Measurements from ENCODE around the gene MTMR2.
A peak's percentile ranks its signal among the peaks of the same experiment; 100 is the strongest.

The MTMR2 gene

DNA sequence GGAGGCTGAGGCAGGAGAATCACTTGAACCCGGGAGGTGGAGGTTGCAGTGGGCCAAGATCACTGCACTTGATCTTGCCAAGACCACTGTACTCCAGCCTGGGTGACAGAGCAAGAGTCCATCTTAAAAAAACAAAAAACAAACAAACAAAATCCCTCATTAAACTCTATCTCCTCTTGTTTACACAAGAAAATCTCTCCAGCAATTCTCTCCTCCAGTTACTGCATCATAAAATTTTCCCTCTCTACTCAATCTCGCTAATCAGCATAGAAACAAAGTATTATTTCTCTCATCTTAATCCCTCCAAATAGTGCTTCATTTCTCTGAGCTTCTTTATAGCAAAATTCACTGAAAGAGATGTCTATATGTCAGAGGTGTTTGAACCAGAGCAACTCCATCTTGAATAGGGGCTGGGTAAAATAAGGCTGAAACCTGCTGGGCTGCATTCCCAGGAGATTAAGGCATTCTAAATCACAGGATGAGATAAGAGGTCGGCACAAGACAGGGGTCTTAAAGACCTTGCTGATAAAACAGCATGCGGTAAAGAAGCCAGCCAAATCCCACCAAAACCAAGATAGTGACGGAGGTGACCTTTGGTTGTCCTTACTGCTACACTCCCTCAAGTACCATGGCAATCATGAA, 19.8 kb downstream of the MTMR2 start:
- POLR2A ChIA-PET = no interaction called here
- 100% methylated on average over 2 of the region's 5 CpGs for WGBS (ENCODE audit: insufficient coverage)
- no peak for DNase-seq
- Histone ChIP-seq H3K27me3 (replicated peaks in 2 of 5; ENCODE audit: control insufficient read depth in 4 of 5, insufficient read depth in 5 of 5, low read length in 4 of 5) (no peaks in the 10 kb centered on the region), H3K4me1 (ENCODE audit: control extremely low read depth in 1 of 4, control insufficient read depth in 4 of 4, insufficient read depth in 4 of 4, low read length in 3 of 4) (no peaks in the 10 kb centered on the region), H3K4me3 (ENCODE audit: control insufficient read depth in 1 of 7, extremely low read depth in 1 of 7, insufficient read depth in 4 of 7, low read depth in 2 of 7, low read length in 6 of 7) (no peak overlapping the region), H3K36me3 (ENCODE audit: control insufficient read depth in 4 of 4, insufficient read depth in 4 of 4, low read length in 3 of 4) (no peaks in the 10 kb centered on the region), H3K9me3 (ENCODE audit: control extremely low read depth in 1 of 5, control insufficient read depth in 4 of 5, insufficient read depth in 2 of 5, low read depth in 1 of 5, low read length in 4 of 5) (no peaks in the 10 kb centered on the region), H3K27ac (ENCODE audit: insufficient read depth in 1 of 2, low read depth in 1 of 2, low read length in 2 of 2, poor library complexity in 1 of 2, severe bottlenecking in 2 of 2) (no peak overlapping the region)
- CTCF ChIA-PET = interaction anchor here (1.2 kb wide), 1 partner anchor 49 kb away, joined by 3 read pairs; no protein-coding TSS in a partner anchor

- no peaks in the 10 kb centered on the region for H3K9me3 ChIP-seq (ENCODE audit: control extremely low read depth in 1 of 5, control insufficient read depth in 4 of 5, insufficient read depth in 2 of 5, low read depth in 1 of 5, low read length in 4 of 5)
- no peaks in the 10 kb centered on the region for H3K36me3 ChIP-seq (ENCODE audit: control insufficient read depth in 4 of 4, insufficient read depth in 4 of 4, low read length in 3 of 4)
- no peak for DNase-seq
- POLR2A ChIA-PET = no interaction called here
- no peak overlapping the region for H3K4me3 ChIP-seq (ENCODE audit: control insufficient read depth in 1 of 7, extremely low read depth in 1 of 7, insufficient read depth in 4 of 7, low read depth in 2 of 7, low read length in 6 of 7)
- no peak overlapping the region for H3K27ac ChIP-seq (ENCODE audit: insufficient read depth in 1 of 2, low read depth in 1 of 2, low read length in 2 of 2, poor library complexity in 1 of 2, severe bottlenecking in 2 of 2)
- WGBS (ENCODE audit: insufficient coverage) = 50% methylated on average over 2 of the region's 2 CpGs
- H3K4me1 ChIP-seq (ENCODE audit: control extremely low read depth in 1 of 4, control insufficient read depth in 4 of 4, insufficient read depth in 4 of 4, low read length in 3 of 4) = peaks cover 0 to 3% (median 0%) of the 10 kb centered on the region in 4 experiments
- CTCF ChIA-PET = no interaction called here
- no peaks in the 10 kb centered on the region for H3K27me3 ChIP-seq (replicated peaks in 2 of 5; ENCODE audit: control insufficient read depth in 4 of 5, insufficient read depth in 5 of 5, low read length in 4 of 5)
Observed at GRCh38 chr11:95898782-95899181, 25.1 kb downstream of the MTMR2 start.

- Histone ChIP-seq H3K36me3 (ENCODE audit: control insufficient read depth in 4 of 4, insufficient read depth in 4 of 4, low read length in 3 of 4) (no peaks in the 10 kb centered on the region), H3K4me3 (ENCODE audit: control insufficient read depth in 1 of 7, extremely low read depth in 1 of 7, insufficient read depth in 4 of 7, low read depth in 2 of 7, low read length in 6 of 7) (no peak overlapping the region), H3K4me1 (ENCODE audit: control extremely low read depth in 1 of 4, control insufficient read depth in 4 of 4, insufficient read depth in 4 of 4, low read length in 3 of 4) (peaks cover 0 to 3% (median 0%) of the 10 kb centered on the region in 4 experiments), H3K27ac (ENCODE audit: insufficient read depth in 1 of 2, low read depth in 1 of 2, low read length in 2 of 2, poor library complexity in 1 of 2, severe bottlenecking in 2 of 2) (no peak overlapping the region), H3K27me3 (replicated peaks in 2 of 5; ENCODE audit: control insufficient read depth in 4 of 5, insufficient read depth in 5 of 5, low read length in 4 of 5) (no peaks in the 10 kb centered on the region), H3K9me3 (ENCODE audit: control extremely low read depth in 1 of 5, control insufficient read depth in 4 of 5, insufficient read depth in 2 of 5, low read depth in 1 of 5, low read length in 4 of 5) (no peaks in the 10 kb centered on the region)
- POLR2A ChIA-PET = no interaction called here
- DNase-seq = no peak
- CTCF ChIA-PET = interaction anchor here (1.1 to 1.4 kb wide), 2 partner anchors 11 to 130 kb away, joined by 3 to 4 read pairs; no protein-coding TSS in a partner anchor
- 98% methylated on average over 7 of the region's 7 CpGs for WGBS (ENCODE audit: insufficient coverage)
Observed at GRCh38 chr11:95897731-95898130, 26.2 kb downstream of the MTMR2 start.

GRCh38 chr11:95895815-95896214, 28.1 kb downstream of the MTMR2 start:
- H3K4me3 ChIP-seq (ENCODE audit: control insufficient read depth in 1 of 7, extremely low read depth in 1 of 7, insufficient read depth in 4 of 7, low read depth in 2 of 7, low read length in 6 of 7) = no peak overlapping the region
- ChIA-PET CTCF (no interaction called here), POLR2A (no interaction called here)
- no peaks in the 10 kb centered on the region for H3K9me3 ChIP-seq (ENCODE audit: control extremely low read depth in 1 of 5, control insufficient read depth in 4 of 5, insufficient read depth in 2 of 5, low read depth in 1 of 5, low read length in 4 of 5)
- no peak overlapping the region for H3K27ac ChIP-seq (ENCODE audit: insufficient read depth in 1 of 2, low read depth in 1 of 2, low read length in 2 of 2, poor library complexity in 1 of 2, severe bottlenecking in 2 of 2)
- H3K4me1 ChIP-seq (ENCODE audit: control extremely low read depth in 1 of 4, control insufficient read depth in 4 of 4, insufficient read depth in 4 of 4, low read length in 3 of 4) = peaks cover 0 to 5% (median 1%) of the 10 kb centered on the region in 4 experiments
- DNase-seq = peak; percentile 15 to 66 (median 55)
- no peaks in the 10 kb centered on the region for H3K27me3 ChIP-seq (replicated peaks in 2 of 5; ENCODE audit: control insufficient read depth in 4 of 5, insufficient read depth in 5 of 5, low read length in 4 of 5)
- H3K36me3 ChIP-seq (ENCODE audit: control insufficient read depth in 4 of 4, insufficient read depth in 4 of 4, low read length in 3 of 4) = no peaks in the 10 kb centered on the region

DNA sequence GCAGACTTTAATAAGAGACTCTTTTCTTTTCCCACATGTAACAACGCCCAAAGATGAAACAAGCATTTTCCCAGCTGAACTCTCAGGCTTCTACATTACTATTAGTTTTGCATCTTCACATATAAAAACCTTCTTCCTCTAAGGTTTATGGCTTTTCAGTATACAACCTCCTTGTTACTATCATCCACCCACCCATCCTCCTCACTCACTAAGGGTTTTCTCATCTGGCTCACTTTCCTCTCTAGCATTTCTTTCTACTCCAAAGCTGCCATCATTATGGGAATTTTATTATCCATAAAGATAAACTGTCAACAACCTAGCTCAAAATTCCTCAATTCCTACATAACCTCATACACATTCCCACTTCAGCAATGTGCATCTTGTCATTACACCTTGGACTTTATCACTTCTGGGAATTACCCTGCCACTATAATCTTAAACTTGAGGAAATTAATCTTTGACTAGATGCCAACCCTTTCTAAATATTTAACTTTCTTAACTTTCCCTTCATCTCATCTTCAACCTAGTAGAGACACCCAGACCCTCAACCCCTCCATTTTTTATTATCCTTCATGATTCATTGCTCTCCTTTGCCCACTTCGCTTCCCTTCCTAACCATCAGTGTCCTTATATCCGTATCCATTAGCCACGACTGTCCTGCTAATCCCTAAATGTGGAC, 30.9 kb downstream of the MTMR2 start:
- Histone ChIP-seq H3K27me3 (replicated peaks in 2 of 5; ENCODE audit: control insufficient read depth in 4 of 5, insufficient read depth in 5 of 5, low read length in 4 of 5) (no peaks in the 10 kb centered on the region), H3K36me3 (ENCODE audit: control insufficient read depth in 4 of 4, insufficient read depth in 4 of 4, low read length in 3 of 4) (no peaks in the 10 kb centered on the region), H3K9me3 (ENCODE audit: control extremely low read depth in 1 of 5, control insufficient read depth in 4 of 5, insufficient read depth in 2 of 5, low read depth in 1 of 5, low read length in 4 of 5) (no peaks in the 10 kb centered on the region), H3K4me1 (ENCODE audit: control extremely low read depth in 1 of 4, control insufficient read depth in 4 of 4, insufficient read depth in 4 of 4, low read length in 3 of 4) (peaks cover 0 to 5% (median 1%) of the 10 kb centered on the region in 4 experiments), H3K4me3 (ENCODE audit: control insufficient read depth in 1 of 7, extremely low read depth in 1 of 7, insufficient read depth in 4 of 7, low read depth in 2 of 7, low read length in 6 of 7) (no peak overlapping the region), H3K27ac (ENCODE audit: insufficient read depth in 1 of 2, low read depth in 1 of 2, low read length in 2 of 2, poor library complexity in 1 of 2, severe bottlenecking in 2 of 2) (no peak overlapping the region)
- 100% methylated on average over 1 of the region's 4 CpGs for WGBS (ENCODE audit: insufficient coverage)
- POLR2A ChIA-PET = no interaction called here
- DNase-seq = no peak
- CTCF ChIA-PET = no interaction called here

GRCh38 chr11:95892492-95892891, 31.4 kb downstream of the MTMR2 start:
- POLR2A ChIA-PET = no interaction called here

DNA sequence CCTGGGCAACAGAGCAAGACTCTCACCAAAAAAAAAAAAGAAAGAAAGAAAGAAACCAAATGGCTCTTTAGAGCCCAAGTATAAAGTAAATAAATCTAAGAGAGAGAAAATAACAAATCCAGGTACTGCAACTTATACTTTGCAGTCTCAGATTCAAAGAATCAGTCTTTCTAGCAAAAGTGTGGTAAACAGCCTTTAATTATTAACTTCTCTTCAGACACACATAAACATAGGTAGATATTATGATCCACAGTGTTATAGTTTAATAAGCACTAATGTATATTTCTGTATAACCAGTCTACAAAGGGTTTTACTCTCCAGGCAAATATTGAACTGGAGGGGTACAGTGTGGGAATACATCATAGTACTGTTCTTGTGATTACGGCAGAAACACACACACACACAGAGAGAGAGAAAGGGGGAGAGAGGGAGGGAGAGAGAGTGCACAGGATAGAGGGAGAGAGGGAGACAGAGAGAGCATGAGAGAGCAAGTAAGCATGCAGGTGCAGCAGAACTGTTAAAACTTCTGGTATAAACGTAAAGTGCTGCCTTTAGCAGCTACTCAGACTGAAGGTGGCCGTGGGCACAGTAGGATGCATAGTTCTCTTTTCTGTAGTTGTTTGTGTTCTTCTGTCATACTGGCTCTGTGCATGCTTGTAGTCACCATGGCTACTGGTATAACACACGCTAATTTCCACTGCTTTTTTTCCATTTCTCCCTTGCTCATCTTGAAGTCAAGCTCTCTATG, 32.3 kb downstream of the MTMR2 start:
- 84% methylated on average over 4 of the region's 4 CpGs for WGBS (ENCODE audit: insufficient coverage)
- POLR2A ChIA-PET = no interaction called here
- Histone ChIP-seq H3K9me3 (ENCODE audit: control extremely low read depth in 1 of 5, control insufficient read depth in 4 of 5, insufficient read depth in 2 of 5, low read depth in 1 of 5, low read length in 4 of 5) (no peaks in the 10 kb centered on the region), H3K4me1 (ENCODE audit: control extremely low read depth in 1 of 4, control insufficient read depth in 4 of 4, insufficient read depth in 4 of 4, low read length in 3 of 4) (peaks cover 0 to 5% (median 1%) of the 10 kb centered on the region in 4 experiments), H3K36me3 (ENCODE audit: control insufficient read depth in 4 of 4, insufficient read depth in 4 of 4, low read length in 3 of 4) (peaks cover 0 to 3% (median 1%) of the 10 kb centered on the region in 4 experiments), H3K4me3 (ENCODE audit: control insufficient read depth in 1 of 7, extremely low read depth in 1 of 7, insufficient read depth in 4 of 7, low read depth in 2 of 7, low read length in 6 of 7) (no peak overlapping the region), H3K27ac (ENCODE audit: insufficient read depth in 1 of 2, low read depth in 1 of 2, low read length in 2 of 2, poor library complexity in 1 of 2, severe bottlenecking in 2 of 2) (peak overlapping the region in 1 of 2 experiments; percentile 0), H3K27me3 (replicated peaks in 2 of 5; ENCODE audit: control insufficient read depth in 4 of 5, insufficient read depth in 5 of 5, low read length in 4 of 5) (no peaks in the 10 kb centered on the region)
- peak in 2 of 3 donors; percentile 47 to 56 for DNase-seq
- CTCF ChIA-PET = no interaction called here

More at GRCh38 chr11:95892492-95892891, 31.4 kb downstream of the MTMR2 start:
- Histone ChIP-seq H3K4me1 (ENCODE audit: control extremely low read depth in 1 of 4, control insufficient read depth in 4 of 4, insufficient read depth in 4 of 4, low read length in 3 of 4) (peaks cover 0 to 5% (median 1%) of the 10 kb centered on the region in 4 experiments), H3K4me3 (ENCODE audit: control insufficient read depth in 1 of 7, extremely low read depth in 1 of 7, insufficient read depth in 4 of 7, low read depth in 2 of 7, low read length in 6 of 7) (no peak overlapping the region), H3K27ac (ENCODE audit: insufficient read depth in 1 of 2, low read depth in 1 of 2, low read length in 2 of 2, poor library complexity in 1 of 2, severe bottlenecking in 2 of 2) (no peak overlapping the region), H3K27me3 (replicated peaks in 2 of 5; ENCODE audit: control insufficient read depth in 4 of 5, insufficient read depth in 5 of 5, low read length in 4 of 5) (no peaks in the 10 kb centered on the region), H3K36me3 (ENCODE audit: control insufficient read depth in 4 of 4, insufficient read depth in 4 of 4, low read length in 3 of 4) (no peaks in the 10 kb centered on the region), H3K9me3 (ENCODE audit: control extremely low read depth in 1 of 5, control insufficient read depth in 4 of 5, insufficient read depth in 2 of 5, low read depth in 1 of 5, low read length in 4 of 5) (no peaks in the 10 kb centered on the region)
- DNase-seq = no peak
- 100% methylated on average over 2 of the region's 2 CpGs for WGBS (ENCODE audit: insufficient coverage)
- CTCF ChIA-PET = no interaction called here
